T-helper 22 cell (primary cell): Measurements from ENCODE around the gene KANK4.

Experiments
- DNase-seq: peaks from one replicate; pipeline ENCODE4 v3.0.0-alpha.2; 2020; ENCODE audit warnings: low read depth

The KANK4 gene

GRCh38 chr1:62304975-62305374, 14.3 kb downstream of the KANK4 start:
- no peak for DNase-seq

GRCh38 chr1:62304515-62304914, 14.7 kb downstream of the KANK4 start:
- DNase-seq, result no peak

GRCh38 chr1:62301726-62302390, 17.4 kb downstream of the KANK4 start:
- no peak for DNase-seq

- DNase-seq, result no peak
These were observed 19.6 kb downstream of the KANK4 start for GRCh38 chr1:62299426-62300200.

GRCh38 chr1:62295921-62296491, 23.2 kb downstream of the KANK4 start:
- no peak for DNase-seq

- DNase-seq, result no peak
These were observed 25.0 kb downstream of the KANK4 start for GRCh38 chr1:62294261-62294660.

- DNase-seq, result no peak
These were observed 30.6 kb downstream of the KANK4 start for GRCh38 chr1:62288662-62289061.

GRCh38 chr1:62288224-62288623, 31.0 kb downstream of the KANK4 start:
- no peak for DNase-seq

GRCh38 chr1:62286786-62287224, 32.4 kb downstream of the KANK4 start:
- DNase-seq, result no peak

GRCh38 chr1:62285984-62286785, 33.0 kb downstream of the KANK4 start:
- no peak for DNase-seq

- no peak for DNase-seq
These were observed 33.8 kb downstream of the KANK4 start for GRCh38 chr1:62285440-62285839.

- DNase-seq, result no peak
These were observed 35.2 kb downstream of the KANK4 start for GRCh38 chr1:62283986-62284385.

- DNase-seq, result no peak
These were observed 36.1 kb downstream of the KANK4 start for GRCh38 chr1:62282909-62283755.

GRCh38 chr1:62281922-62282555, 37.2 kb downstream of the KANK4 start:
- DNase-seq, result no peak

GRCh38 chr1:62280960-62281465, 38.2 kb downstream of the KANK4 start:
- DNase-seq, result no peak

GRCh38 chr1:62280150-62280549, 39.1 kb downstream of the KANK4 start:
- no peak for DNase-seq

GRCh38 chr1:62276791-62277190, 42.4 kb downstream of the KANK4 start:
- DNase-seq, result no peak

- DNase-seq, result no peak
These were observed 44.4 kb downstream of the KANK4 start for GRCh38 chr1:62274496-62275485.

- DNase-seq, result no peak
These were observed 45.3 kb downstream of the KANK4 start for GRCh38 chr1:62273953-62274352.
